Embryonic facial prominence (tissue), 1 donor: Measurements from ENCODE around the gene HUWE1.
"Not testable (repeated sequence)": the region's sequence is repeated elsewhere in the genome, so short reads cannot be mapped to it uniquely, and the experiment has no call there.

Experiments used
- DNase-seq: peaks from one replicate; pipeline ENCODE4 v3.0.0-alpha.2; 2016; ENCODE audit errors: extremely low spot score

Gene HUWE1

DNA sequence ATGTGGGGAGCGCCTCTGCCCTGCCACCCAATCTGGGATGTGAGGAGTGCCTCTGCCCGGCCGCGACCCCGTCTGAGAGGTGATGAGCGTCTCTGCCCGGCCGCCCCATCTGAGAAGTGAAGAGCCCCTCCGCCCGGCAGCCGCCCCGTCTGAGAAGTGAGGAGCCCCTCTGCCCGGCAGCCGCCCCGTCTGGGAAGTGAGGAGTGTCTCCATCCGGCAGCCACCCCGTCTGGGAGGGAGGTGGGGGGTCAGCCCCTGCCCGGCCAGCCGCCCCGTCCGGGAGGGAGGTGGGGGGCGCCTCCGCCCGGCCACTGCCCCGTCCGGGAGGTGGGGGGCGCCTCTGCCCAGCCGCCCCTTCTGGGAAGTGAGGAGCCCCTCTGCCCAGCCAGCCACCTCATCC lies 182.5 kb downstream of the HUWE1 start:
- not testable (repeated sequence) for DNase-seq

DNA sequence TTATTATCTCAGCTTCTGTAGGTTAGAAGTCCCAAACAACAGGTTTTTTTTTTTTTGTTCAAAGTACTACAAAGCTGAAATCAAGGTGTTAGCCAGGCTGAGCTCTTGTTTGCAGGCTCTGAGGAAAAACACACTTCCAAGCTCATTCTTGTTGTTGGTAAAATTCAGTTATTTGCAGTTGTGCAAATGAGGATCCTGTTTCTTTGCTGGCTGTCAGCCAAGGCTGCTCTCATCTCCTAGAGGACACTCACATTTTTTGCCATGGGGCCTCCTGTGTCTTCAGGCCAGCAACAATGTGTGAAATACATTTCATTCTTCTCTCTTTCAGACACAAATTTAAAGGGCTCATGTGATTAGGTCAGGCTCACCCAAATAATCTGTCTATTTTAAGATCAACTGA lies 192.1 kb downstream of the HUWE1 start:
- DNase-seq: no peak

DNA sequence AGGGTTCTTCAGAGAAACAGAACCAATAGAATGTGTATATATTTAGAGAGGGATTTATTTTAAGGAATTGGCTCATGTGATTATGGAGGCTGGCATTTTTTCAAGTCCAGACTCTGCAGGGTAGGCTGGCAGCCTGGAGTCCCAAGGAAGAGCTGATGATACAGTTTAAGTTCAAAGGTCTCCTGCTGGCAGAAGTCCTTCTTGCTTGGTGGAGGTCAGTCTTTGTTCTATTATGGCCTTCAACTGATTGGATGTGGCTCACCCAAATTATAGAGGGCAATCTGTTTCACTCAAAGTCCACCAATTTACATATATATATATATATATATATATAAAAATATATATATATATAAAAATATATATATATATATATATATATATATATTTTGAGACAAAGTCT lies 200.2 kb downstream of the HUWE1 start:
- DNase-seq: no peak

DNA sequence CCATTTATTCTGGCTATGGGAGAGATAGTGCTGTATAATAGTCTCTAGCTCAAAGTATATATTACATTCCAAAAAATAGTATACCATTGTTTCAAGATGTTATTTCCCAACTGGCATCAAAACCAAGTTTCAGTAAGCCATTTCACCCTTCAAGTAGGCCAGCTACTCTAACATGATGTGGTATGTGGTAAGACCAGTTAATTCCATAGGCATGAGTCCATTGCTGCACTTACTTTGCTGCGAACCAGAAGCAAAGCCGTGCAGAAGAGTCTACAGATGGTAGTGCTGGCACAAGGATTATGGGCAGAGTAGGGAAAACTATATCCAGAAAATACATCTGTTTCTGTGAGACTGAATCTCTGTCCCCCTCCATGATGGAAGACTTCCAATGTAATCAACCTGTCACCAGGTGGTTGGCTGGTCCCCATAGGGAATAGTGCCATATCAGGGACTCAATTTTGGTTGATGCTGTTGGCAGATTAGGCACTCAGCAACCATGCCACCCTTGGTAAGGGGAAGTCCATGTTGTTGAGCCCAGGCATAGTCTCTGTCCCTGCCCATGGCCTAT lies 202.6 kb downstream of the HUWE1 start:
- no peak for DNase-seq

DNA sequence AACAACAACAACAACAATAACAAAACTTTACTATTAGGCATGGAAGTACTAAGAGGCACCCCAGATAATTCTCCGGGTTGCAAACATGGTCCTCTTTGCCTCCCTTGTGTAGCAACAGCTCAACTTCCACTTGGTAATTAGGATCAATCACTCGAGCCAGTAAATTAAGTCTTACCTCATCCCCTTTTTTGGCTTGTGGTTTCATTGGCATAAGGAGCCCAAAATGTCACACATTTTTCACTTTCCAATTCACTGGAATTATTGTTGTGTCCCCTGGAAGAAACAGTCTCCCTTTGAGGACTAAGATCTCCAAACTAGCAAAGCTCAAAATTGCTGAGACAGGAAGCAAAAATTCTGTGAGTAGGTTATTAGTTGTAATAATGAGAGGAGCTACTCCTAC lies 203.1 kb downstream of the HUWE1 start:
- DNase-seq: no peak
